HepG2 (cell line): ENCODE data around the gene PPP2R2D. TPM values are rescaled to one million over a fixed set of nuclear protein-coding genes. Genes with fewer than 3 reads are reported as not detected.

Experiments
- ATAC-seq: fragments of 200-7000 bp; cut with Tn5 transposase; 3 replicates; pipeline ENCODE4 v1.9.1; 2020; ENCODE audit warnings: mild to moderate bottlenecking, moderate library complexity
- BruUV-seq: library from RNA; stranded (reverse); fragments of 400-500 nt; replicated peaks from 2 replicates; lab custom pipeline; 2021; lab: Mats Ljungman, UMichigan
- CTCF ChIA-PET: fragments of 300-600 bp; formaldehyde crosslinking; extraction: SDS; loops from one replicate; lab custom pipeline; 2021; ENCODE audit warnings: low total read pairs, inconsistent platforms, low intra/inter-chr PET ratio; lab: Yijun Ruan, JAX
- POLR2A ChIA-PET: fragments of 350-600 bp; sonication (Branson Sonifier 250); formaldehyde crosslinking; loops from one replicate; lab custom pipeline; 2020; ENCODE audit warnings: antibody characterized with exemption, inconsistent platforms; lab: Yijun Ruan, JAX
- DNase-seq: peaks from one replicate; pipeline ENCODE4 v3.0.0-alpha.2; 2015; ENCODE audit warnings: low spot score
- FAIRE-seq: peaks from 3 replicates; lab custom pipeline; 2011; peaks lifted over from hg19 to GRCh38; lab: Jason Lieb, UNC
- H2AFZ ChIP-seq: one replicate; pipeline ENCODE4 v1.6.1; 2011; ENCODE audit warnings: low read length, inconsistent platforms
- H3K27ac ChIP-seq: fragments of 300-600 bp; 3 replicates; pipeline ENCODE4 v1.8.0; 2011; ENCODE audit warnings: mixed run types, mild to moderate bottlenecking, mixed read lengths, low read length, inconsistent platforms; ENCODE audit not compliant: insufficient read depth; ENCODE audit errors: extremely low read length
- H3K27me3 ChIP-seq, 2 experiments: fragments of 200-600 bp in 1 of 2; 2 replicates in 1 of 2; 3 replicates in 1 of 2; pipeline versions ENCODE4 v1.6.0 to v1.8.0; 2011; ENCODE audit warnings: low read length in 2 of 2, mild to moderate bottlenecking in 2 of 2, moderate library complexity in 2 of 2, inconsistent platforms in 1 of 2; ENCODE audit not compliant: insufficient read depth in 2 of 2, control insufficient read depth in 1 of 2
- H3K36me3 ChIP-seq, 2 experiments: fragments of 200-600 bp in 1 of 2; replicated peaks in 1 of 2; 2 replicates in 1 of 2; 3 replicates in 1 of 2; pipeline versions ENCODE4 v1.5.1 to v1.8.0; 2011; ENCODE audit warnings: low read length in 2 of 2, inconsistent platforms in 1 of 2; ENCODE audit not compliant: insufficient read depth in 2 of 2, control insufficient read depth in 1 of 2
- H3K4me1 ChIP-seq: 2 replicates; pipeline ENCODE4 v1.5.1; 2012; ENCODE audit warnings: low read length, inconsistent platforms; ENCODE audit not compliant: insufficient read depth
- H3K4me2 ChIP-seq: 2 replicates; pipeline ENCODE4 v1.6.0; 2011; ENCODE audit warnings: low read depth, low read length, inconsistent platforms
- H3K4me3 ChIP-seq, 3 experiments: fragments of 200-600 bp in 1 of 3; sonication (generic), shearing (Covaris generic) in 1 of 3; replicated peaks in 1 of 3; 2 replicates each; pipeline ENCODE4 v1.5.1; 2011 to 2016; ENCODE audit warnings: low read length in 3 of 3, inconsistent platforms in 2 of 3, low read depth in 2 of 3, mild to moderate bottlenecking in 2 of 3, control low read depth in 1 of 3, mixed read lengths in 1 of 3; ENCODE audit not compliant: insufficient read depth in 1 of 3
- H3K79me2 ChIP-seq: one replicate; pipeline ENCODE4 v1.6.1; 2011; ENCODE audit warnings: low read length, inconsistent platforms; ENCODE audit not compliant: insufficient read depth
- H3K9ac ChIP-seq: 2 replicates; pipeline ENCODE4 v1.6.0; 2011; ENCODE audit warnings: mild to moderate bottlenecking, low read depth, low read length, inconsistent platforms; ENCODE audit not compliant: insufficient read depth
- H3K9me3 ChIP-seq: 2 replicates; pipeline ENCODE4 v1.5.1; 2012; ENCODE audit warnings: mild to moderate bottlenecking, low read length
- H4K20me1 ChIP-seq: 2 replicates; pipeline ENCODE4 v1.6.0; 2011; ENCODE audit warnings: inconsistent platforms, mild to moderate bottlenecking, low read length, moderate library complexity; ENCODE audit not compliant: insufficient read depth
- FOXA3 ChIP-seq: IDR thresholded peaks from 2 replicates; pipeline ENCODE4 v1.6.1; 2016; ENCODE audit warnings: missing genetic modification reagents, missing compliant biosample characterization
- HNRNPK ChIP-seq: fragments of 200-400 bp; formaldehyde crosslinking; IDR thresholded peaks from 2 replicates; pipeline ENCODE4 v1.6.1; 2018; ENCODE audit warnings: low read length, low read depth, moderate library complexity, mild to moderate bottlenecking; ENCODE audit not compliant: poor library complexity, severe bottlenecking
- KDM5B ChIP-seq: sonication (generic); formaldehyde crosslinking; IDR thresholded peaks from 2 replicates; pipeline ENCODE4 v1.4.0; 2020; ENCODE audit warnings: missing genetic modification reagents, mild to moderate bottlenecking, borderline replicate concordance
- NFE2L2 ChIP-seq: fragments of 150-350 bp; IDR thresholded peaks from 2 replicates; pipeline ENCODE4 v1.6.1; 2014; ENCODE audit warnings: low read length
- PCBP2 ChIP-seq: fragments of 200-400 bp; formaldehyde crosslinking; optimal IDR thresholded peaks from 2 replicates; pipeline ENCODE3; 2018; ENCODE audit warnings: low read length, low read depth; ENCODE audit not compliant: poor library complexity, severe bottlenecking
- RFXAP ChIP-seq: sonication (generic); formaldehyde crosslinking; IDR thresholded peaks from 2 replicates; pipeline ENCODE4 v1.4.0; 2020; ENCODE audit warnings: missing genetic modification reagents, borderline replicate concordance
- TCF12 ChIP-seq, 2 experiments: fragments of 450-650 bp in 1 of 2; sonication (generic) in 1 of 2; formaldehyde crosslinking in 1 of 2; IDR thresholded peaks; 2 replicates each; pipeline versions ENCODE4 v1.6.1 to v1.8.0; 2017 to 2022; ENCODE audit warnings: antibody characterized with exemption in 1 of 2, mild to moderate bottlenecking in 1 of 2, missing genetic modification reagents in 1 of 2, moderate library complexity in 1 of 2
- XRCC5 ChIP-seq: fragments of 200-400 bp; formaldehyde crosslinking; optimal IDR thresholded peaks from 2 replicates; pipeline ENCODE3; 2017; ENCODE audit warnings: mild to moderate bottlenecking, low read length
- ZC3H4 ChIP-seq: sonication (generic); formaldehyde crosslinking; IDR thresholded peaks from 2 replicates; pipeline ENCODE4 v1.4.0; 2020; ENCODE audit warnings: missing genetic modification reagents, borderline replicate concordance
- ZNF10 ChIP-seq: sonication (generic); formaldehyde crosslinking; IDR thresholded peaks from 2 replicates; pipeline ENCODE4 v1.4.0; 2020; ENCODE audit warnings: mild to moderate bottlenecking, low read depth, missing genetic modification reagents, borderline replicate concordance
- ZNF253 ChIP-seq: sonication (generic); formaldehyde crosslinking; IDR thresholded peaks from 2 replicates; pipeline ENCODE4 v1.8.0; 2022; ENCODE audit warnings: mild to moderate bottlenecking, missing genetic modification reagents, borderline replicate concordance
- ZNF746 ChIP-seq: sonication (generic); formaldehyde crosslinking; IDR thresholded peaks from 2 replicates; pipeline ENCODE4 v1.8.0; 2022; ENCODE audit warnings: mild to moderate bottlenecking, missing genetic modification reagents
- ZNF747 ChIP-seq: sonication (generic); formaldehyde crosslinking; IDR thresholded peaks from 2 replicates; pipeline ENCODE4 v1.8.1; 2023; ENCODE audit warnings: missing genetic modification reagents, mild to moderate bottlenecking, borderline replicate concordance
- WGBS: methylation state at CpG from one replicate; pipeline ENCODE4 v1.1.6; 2017; ENCODE audit warnings: low lambda C conversion rate; 5-methylcytosine and 5-hydroxymethylcytosine counted together
- in situ Hi-C: cut with HindIII; loops from 2 replicates; pipeline ENCODE4 v1.10.0; 2017; ENCODE audit warnings: low pct_unique_long_range_greater_than_20kb; ENCODE audit not compliant: extremely low pct_ligation_motif_present
- intact Hi-C: fragments of 100-400 bp; cut with micrococcal nuclease; formaldehyde crosslinking; loops from one replicate; pipeline ENCODE4 v1.10.0; 2022; ENCODE audit not compliant: unreplicated experiment
- polyA plus RNA-seq, 8 experiments: library from polyadenylated mRNA; depleted of rRNA in 3 of 8; stranded (reverse) in 7 of 8; unstranded in 1 of 8; fragments of >200 nt; fragmentation: Illumina TruSeq in 4 of 8; extraction: Trizol in 4 of 8; gene quantifications; 2 replicates each; pipeline versions ENCODE4 v1.2.1 to v1.2.3, GENCODE V29; 2011 to 2016; ENCODE audit warnings: low read depth in 4 of 8, missing spikeins in 1 of 8, mixed read lengths in 1 of 8; ENCODE audit not compliant: insufficient read depth in 1 of 8
- total RNA-seq, 5 experiments: library from RNA; depleted of rRNA; stranded (reverse); fragments of >200 nt; fragmentation: Illumina TruSeq; extraction: Trizol; gene quantifications; 2 replicates each; pipeline ENCODE4 v1.2.3, GENCODE V29; 2016; ENCODE audit warnings: low read depth in 1 of 5

PPP2R2D gene
- total and polyA plus RNA-seq, 2 of the 13 experiments (the other 11 are each of a cell fraction or from before 2014, with no cell fraction given) = 32.7 to 33.2 TPM

- ATAC-seq (no peak), FAIRE-seq (no peak), DNase-seq (no peak)
- H3K27ac ChIP-seq = no peak overlapping the region
- no peak overlapping the region for H2AFZ ChIP-seq
- intact Hi-C loops = no loop called here
- in situ Hi-C loops = loop anchor here (10.0 to 25.0 kb wide), 2 partner anchors 250 to 1708 kb away; no protein-coding TSS in a partner anchor
- H3K27me3 ChIP-seq = peaks cover 5 to 36% of the 10 kb centered on the region in 2 experiments; a peak in 4 of 5 replicates
- H3K36me3 ChIP-seq = no peaks in the 10 kb centered on the region
- H4K20me1 ChIP-seq = no peaks in the 10 kb centered on the region
- no peaks in the 10 kb centered on the region for H3K79me2 ChIP-seq
- H3K9ac ChIP-seq = no peak overlapping the region
- TF ChIP-seq ZNF746 (no peak), KDM5B (no peak), XRCC5 (no peak), ZNF253 (CRISPR knock-in tag) (no peak), FOXA3 (CRISPR knock-in tag) (no peak), ZNF747 (no peak), HNRNPK (no peak), PCBP2 (no peak), RFXAP (CRISPR knock-in tag) (no peak), ZNF10 (no peak), ZC3H4 (CRISPR knock-in tag) (no peak), NFE2L2 (no peak), TCF12 (IDR thresholded peaks at IDR 0.05) (no peak), TCF12 (CRISPR knock-in tag; IDR thresholded peaks at IDR 0.05) (no peak)
- no peak overlapping the region for H3K4me2 ChIP-seq
- ChIA-PET POLR2A (no interaction called here), CTCF (no interaction called here)
- no TSS peak for BruUV-seq
- H3K4me3 ChIP-seq = no peak overlapping the region
- peaks cover 66% of the 10 kb centered on the region for H3K4me1 ChIP-seq
- WGBS = 76% methylated on average over 17 of the region's 17 CpGs
- no peaks in the 10 kb centered on the region for H3K9me3 ChIP-seq
Observed at GRCh38 chr10:131895116-131895515, 5.7 kb upstream of the PPP2R2D start.
